HG02610 (cell line): ENCODE results near the gene MEGF9.
A peak's percentile ranks its signal among the peaks of the same experiment; 100 is the strongest.

ENCODE experiments used
- ATAC-seq: cut with Tn5 transposase; IDR thresholded peaks from one replicate; pipeline ENCODE4 v1.9.1; 2021; ENCODE audit warnings: mild to moderate bottlenecking, moderate library complexity; ENCODE audit not compliant: unreplicated experiment

The MEGF9 gene

GRCh38 chr9:120628207-120628924 is 85.9 kb downstream of the MEGF9 start:
- ATAC-seq: no peak

GRCh38 chr9:120627073-120627472 is 87.2 kb downstream of the MEGF9 start:
- no peak for ATAC-seq

GRCh38 chr9:120626512-120626911 is 87.8 kb downstream of the MEGF9 start:
- ATAC-seq: no peak

DNA sequence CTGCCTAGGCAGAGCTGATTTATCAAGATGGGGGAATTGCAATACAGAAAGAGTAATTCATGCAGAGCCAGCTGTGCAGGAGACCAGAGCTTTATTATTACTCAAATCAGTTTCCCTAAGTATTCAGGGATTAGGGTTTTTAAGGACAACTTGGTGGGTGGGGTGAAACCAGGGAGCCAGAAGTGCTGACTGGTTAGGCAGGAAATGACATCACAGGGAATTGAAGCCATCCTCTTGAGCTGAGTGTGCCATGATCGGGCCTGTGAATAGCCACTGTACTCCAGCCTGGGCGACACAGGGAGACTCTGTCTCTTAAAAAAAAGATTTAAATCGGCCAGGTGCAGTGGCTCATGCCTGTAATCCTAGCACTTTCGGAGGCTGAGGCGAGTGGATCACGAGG is 89.0 kb downstream of the MEGF9 start:
- ATAC-seq: no peak

DNA sequence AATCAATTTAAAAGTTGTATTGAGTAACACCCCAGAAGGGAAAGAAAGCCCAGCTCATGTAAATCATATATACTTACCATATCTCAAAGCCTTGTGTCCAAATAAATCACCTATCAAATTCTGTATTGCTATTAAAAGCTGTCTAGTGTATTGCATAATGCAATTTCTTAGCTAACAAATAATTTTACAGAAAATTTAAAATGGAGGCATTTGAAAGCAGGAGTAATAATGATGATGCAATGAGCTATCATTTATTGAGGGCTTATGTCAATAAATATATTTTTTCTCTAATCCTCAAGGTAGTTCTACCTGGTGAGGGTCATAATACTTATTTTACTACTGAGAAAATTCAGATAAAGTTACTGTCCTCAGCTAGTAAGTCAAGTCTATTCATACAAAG is 91.5 kb downstream of the MEGF9 start:
- ATAC-seq: no peak

DNA sequence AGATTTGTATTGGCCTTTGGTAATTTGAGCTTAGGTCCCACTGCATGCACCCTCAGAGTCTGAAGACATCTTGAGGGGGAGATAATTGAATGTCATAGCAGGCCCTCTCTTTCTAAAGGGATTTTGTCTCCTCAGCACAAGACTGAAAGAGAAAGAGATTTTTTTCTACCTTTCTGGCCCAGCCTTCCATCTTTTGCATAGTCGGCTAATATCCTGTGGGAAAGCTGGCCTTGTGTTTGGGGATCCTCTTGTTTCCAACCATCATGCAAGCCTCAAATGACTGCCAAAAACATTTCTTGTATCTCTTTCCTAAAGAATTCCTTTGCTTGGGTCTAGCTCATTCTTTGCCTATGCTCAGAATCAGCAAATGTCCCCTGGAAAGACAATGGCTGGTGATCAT is 92.3 kb downstream of the MEGF9 start:
- ATAC-seq: no peak

GRCh38 chr9:120619751-120620655 is 94.3 kb downstream of the MEGF9 start:
- ATAC-seq: peak; percentile 49

GRCh38 chr9:120616966-120617935 is 97.0 kb downstream of the MEGF9 start:
- ATAC-seq: no peak

- no peak for ATAC-seq
Observed at GRCh38 chr9:120612218-120612617, 102.1 kb downstream of the MEGF9 start.

- no peak for ATAC-seq
Observed at GRCh38 chr9:120611690-120612068, 102.6 kb downstream of the MEGF9 start.

GRCh38 chr9:120610975-120611689 is 103.1 kb downstream of the MEGF9 start:
- no peak for ATAC-seq

DNA sequence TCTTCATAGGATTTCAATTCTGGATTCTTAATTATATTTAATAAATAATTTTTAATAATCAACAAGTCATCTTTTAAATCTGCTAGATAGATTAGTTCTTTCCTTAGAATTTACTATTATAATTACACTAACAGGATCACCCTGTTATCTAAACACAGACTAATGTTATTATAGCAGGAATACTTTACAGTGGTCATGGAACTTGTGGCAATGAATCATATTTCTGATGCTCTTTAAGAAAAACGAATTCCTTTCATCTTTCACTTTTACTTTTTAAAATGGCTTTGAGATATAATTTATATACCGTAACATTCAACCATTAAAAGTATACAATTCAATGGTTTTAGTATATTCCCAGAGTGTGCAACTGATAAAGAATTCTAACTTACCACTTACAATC is 104.6 kb downstream of the MEGF9 start:
- no peak for ATAC-seq

DNA sequence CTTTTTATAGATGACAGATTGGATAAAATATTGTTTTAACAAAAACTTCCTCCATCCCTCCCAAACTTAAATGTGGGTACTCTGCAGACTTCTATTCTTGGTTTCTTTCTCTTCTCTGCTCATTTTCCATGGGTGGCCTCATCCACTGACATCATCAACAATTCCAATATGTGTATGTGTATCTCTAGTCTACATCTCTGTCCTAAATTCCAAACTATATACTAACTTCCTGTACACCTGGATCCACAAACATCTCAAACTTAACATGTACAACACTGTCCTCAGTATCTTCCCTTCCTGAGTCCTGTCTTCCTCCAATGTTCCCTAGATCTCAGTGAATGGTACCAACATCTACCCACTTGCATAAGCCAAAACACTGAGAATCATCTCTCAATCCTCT is 105.8 kb downstream of the MEGF9 start:
- no peak for ATAC-seq

- ATAC-seq: no peak
Observed at GRCh38 chr9:120603591-120603990, 110.7 kb downstream of the MEGF9 start.

DNA sequence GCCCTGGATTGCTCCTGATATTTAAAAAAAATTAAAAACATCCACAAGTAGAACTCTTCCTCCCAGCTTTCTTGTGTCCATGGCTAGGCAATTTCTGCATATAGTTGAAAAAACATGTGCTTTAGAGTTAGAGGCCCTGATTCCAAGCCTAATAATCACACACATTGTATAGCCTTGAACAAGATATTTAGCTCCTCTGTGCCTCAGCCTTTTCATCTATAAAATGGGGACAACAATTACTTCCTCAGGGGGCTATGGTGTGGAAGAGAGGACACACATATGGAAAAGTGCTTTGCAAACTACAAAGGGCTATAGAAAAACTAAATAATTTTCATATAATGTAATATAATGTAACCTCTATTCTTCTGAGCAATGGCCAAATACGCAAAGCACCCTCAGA is 111.3 kb downstream of the MEGF9 start:
- no peak for ATAC-seq

GRCh38 chr9:120593955-120594277 is 120.4 kb downstream of the MEGF9 start:
- no peak for ATAC-seq

- ATAC-seq: no peak
Observed at GRCh38 chr9:120593250-120593954, 120.9 kb downstream of the MEGF9 start.

GRCh38 chr9:120592210-120592609 is 122.1 kb downstream of the MEGF9 start:
- no peak for ATAC-seq

DNA sequence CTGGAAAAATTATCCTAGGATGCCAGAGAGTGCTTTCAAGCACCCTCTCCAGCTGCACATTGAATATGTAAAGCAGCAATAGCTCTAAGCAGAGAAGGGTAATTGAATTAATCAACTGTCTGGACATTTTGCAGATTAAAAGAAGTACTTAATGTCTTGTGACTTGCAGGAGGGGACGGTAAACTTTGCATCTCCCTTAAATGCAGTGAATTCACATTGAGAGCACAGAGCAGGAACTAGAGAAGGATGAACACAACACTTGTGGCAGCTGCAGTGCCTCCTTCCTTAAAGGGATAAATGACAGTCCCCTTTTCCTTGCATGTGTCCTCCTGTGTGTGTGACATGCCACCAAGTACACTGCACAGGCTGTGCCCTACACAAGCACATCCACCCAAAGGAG is 126.9 kb downstream of the MEGF9 start:
- ATAC-seq: no peak

- ATAC-seq: peak; percentile 36
Observed at GRCh38 chr9:120583958-120584369, 130.3 kb downstream of the MEGF9 start.
